ENCODE measurements around the gene AMPH. TPM values are rescaled to one million over a fixed set of nuclear protein-coding genes. Genes with fewer than 3 reads are reported as not detected.

AMPH gene
- total RNA-seq, 6 experiments from 2014 or later = 4.5 to 6.2 (median 5.8) TPM

DNA sequence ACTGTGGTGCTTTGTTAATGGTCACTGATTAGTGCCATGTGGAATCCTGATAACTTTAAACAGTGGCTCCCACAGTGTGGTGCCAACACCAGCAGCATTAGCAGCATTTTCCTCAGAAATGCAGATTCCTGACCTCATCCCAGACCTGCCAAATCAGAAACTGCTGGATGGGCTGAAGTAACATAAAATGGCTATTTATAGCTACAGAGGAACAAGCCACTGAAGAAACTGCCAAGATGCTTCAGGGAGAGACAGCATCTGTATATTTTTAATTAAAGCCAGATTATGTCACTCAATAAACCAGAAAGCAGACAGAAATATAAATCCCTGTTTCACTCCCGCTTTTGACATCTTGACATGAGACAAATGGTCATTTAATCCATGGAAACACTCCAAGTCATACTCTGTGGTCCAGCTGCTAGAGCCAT lies 178.5 kb downstream of the AMPH start:
- H3K36me3 Mint-ChIP-seq (ENCODE audit: low read depth) = no peaks in the 10 kb centered on the region
- TF ChIP-seq, protein P1, sequence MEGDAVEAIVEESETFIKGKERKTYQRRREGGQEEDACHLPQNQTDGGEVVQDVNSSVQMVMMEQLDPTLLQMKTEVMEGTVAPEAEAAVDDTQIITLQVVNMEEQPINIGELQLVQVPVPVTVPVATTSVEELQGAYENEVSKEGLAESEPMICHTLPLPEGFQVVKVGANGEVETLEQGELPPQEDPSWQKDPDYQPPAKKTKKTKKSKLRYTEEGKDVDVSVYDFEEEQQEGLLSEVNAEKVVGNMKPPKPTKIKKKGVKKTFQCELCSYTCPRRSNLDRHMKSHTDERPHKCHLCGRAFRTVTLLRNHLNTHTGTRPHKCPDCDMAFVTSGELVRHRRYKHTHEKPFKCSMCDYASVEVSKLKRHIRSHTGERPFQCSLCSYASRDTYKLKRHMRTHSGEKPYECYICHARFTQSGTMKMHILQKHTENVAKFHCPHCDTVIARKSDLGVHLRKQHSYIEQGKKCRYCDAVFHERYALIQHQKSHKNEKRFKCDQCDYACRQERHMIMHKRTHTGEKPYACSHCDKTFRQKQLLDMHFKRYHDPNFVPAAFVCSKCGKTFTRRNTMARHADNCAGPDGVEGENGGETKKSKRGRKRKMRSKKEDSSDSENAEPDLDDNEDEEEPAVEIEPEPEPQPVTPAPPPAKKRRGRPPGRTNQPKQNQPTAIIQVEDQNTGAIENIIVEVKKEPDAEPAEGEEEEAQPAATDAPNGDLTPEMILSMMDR (IDR thresholded peaks at IDR 0.05) = no peak
- no peak overlapping the region for H3K4me3 Mint-ChIP-seq
- no peak for DNase-seq
- H3K27ac Mint-ChIP-seq = no peak overlapping the region
- H3K9me3 Mint-ChIP-seq = no peaks in the 10 kb centered on the region; the same call in 1 of the 2 replicates
- peaks cover 36% of the 10 kb centered on the region for H3K4me1 Mint-ChIP-seq (ENCODE audit: low read depth)
- no peaks in the 10 kb centered on the region for H3K27me3 Mint-ChIP-seq (ENCODE audit: insufficient read depth)

DNA sequence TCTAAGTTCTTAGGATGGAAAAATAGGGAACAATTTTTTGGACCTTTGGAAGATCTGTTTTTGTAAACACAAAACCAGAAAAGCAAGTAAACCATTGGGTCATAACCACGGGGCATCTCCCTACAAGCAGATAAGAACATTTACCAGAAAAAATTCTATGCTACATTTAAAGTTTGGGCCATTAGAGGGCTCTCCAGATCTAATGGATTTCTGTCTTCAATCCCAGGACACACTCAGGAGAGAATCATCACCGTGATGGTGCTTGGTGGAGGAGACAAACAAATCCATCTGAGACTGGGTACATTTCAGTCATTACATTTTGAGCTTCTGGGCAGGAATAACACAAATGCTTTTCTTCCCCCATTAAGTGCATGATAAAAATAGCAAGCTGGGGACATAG lies 179.3 kb downstream of the AMPH start:
- no peak overlapping the region for H3K27ac Mint-ChIP-seq
- no peaks in the 10 kb centered on the region for H3K36me3 Mint-ChIP-seq (ENCODE audit: low read depth)
- H3K9me3 Mint-ChIP-seq = no peaks in the 10 kb centered on the region; the same call in 1 of the 2 replicates
- peak; percentile 50 for DNase-seq
- peaks cover 38% of the 10 kb centered on the region for H3K4me1 Mint-ChIP-seq (ENCODE audit: low read depth)
- H3K4me3 Mint-ChIP-seq = no peak overlapping the region
- H3K27me3 Mint-ChIP-seq (ENCODE audit: insufficient read depth) = no peaks in the 10 kb centered on the region
- TF ChIP-seq, protein P1 (IDR thresholded peaks at IDR 0.05) = peak; percentile 66

DNA sequence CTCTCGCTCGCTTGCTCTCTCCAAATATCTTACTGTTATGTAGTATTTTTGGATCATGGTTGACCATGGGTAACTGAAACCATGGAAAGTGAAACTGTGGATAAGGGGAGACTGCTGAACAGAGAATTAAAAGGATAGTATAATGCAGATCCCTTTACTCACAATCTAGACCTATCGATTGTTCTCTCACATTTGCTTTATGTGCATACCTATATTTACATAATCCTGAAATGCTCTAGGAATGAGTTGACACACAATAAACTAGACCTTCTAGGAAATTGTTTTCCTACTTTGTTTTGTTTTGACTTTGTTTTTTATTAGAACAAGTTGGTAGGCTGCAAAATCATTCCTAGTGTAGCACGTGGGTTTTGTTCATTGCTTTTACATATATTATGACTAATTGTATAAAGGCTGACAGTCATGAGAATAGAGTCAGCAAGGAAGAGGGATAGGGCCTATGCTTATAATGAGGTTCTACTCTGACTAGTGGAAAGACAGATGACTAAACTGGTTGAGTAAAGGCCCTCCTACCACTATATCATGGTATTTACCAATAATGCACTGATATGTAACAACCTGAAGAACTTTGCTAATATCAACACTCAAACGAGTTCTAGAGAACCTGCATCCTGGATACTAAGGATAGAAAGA lies 182.5 kb downstream of the AMPH start:
- H3K27ac Mint-ChIP-seq = no peak overlapping the region
- H3K36me3 Mint-ChIP-seq (ENCODE audit: low read depth) = no peaks in the 10 kb centered on the region
- no peaks in the 10 kb centered on the region for H3K27me3 Mint-ChIP-seq (ENCODE audit: insufficient read depth)
- H3K4me3 Mint-ChIP-seq = no peak overlapping the region
- TF ChIP-seq, protein P1 (IDR thresholded peaks at IDR 0.05) = no peak
- H3K9me3 Mint-ChIP-seq = no peaks in the 10 kb centered on the region
- DNase-seq = peak; percentile 20
- H3K4me1 Mint-ChIP-seq (ENCODE audit: low read depth) = peaks cover 38% of the 10 kb centered on the region

DNA sequence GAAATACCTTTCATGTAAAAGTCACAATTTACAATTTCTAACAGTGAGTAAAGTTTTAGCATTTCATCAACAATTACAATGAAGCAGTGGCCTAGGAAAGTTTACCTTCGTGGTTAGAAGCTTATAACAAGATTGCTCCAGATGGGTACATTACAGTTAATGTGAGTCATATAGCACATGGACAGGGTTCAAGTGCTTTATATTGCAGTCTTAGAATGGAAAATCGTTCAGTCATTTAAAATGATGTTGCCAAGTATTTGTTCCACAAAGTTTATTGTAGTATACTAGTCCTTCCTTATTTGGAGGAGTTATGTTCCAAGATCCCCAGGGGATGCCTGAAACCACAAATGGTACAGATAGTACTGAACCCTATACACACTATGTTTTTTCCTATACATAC lies 183.1 kb downstream of the AMPH start:
- Mint-ChIP-seq H3K36me3 (ENCODE audit: low read depth) (no peaks in the 10 kb centered on the region), H3K4me1 (ENCODE audit: low read depth) (peaks cover 34% of the 10 kb centered on the region), H3K4me3 (no peak overlapping the region), H3K27me3 (ENCODE audit: insufficient read depth) (no peaks in the 10 kb centered on the region), H3K27ac (no peak overlapping the region), H3K9me3 (no peaks in the 10 kb centered on the region)
- TF ChIP-seq, protein P1 (IDR thresholded peaks at IDR 0.05) = no peak
- no peak for DNase-seq

DNA sequence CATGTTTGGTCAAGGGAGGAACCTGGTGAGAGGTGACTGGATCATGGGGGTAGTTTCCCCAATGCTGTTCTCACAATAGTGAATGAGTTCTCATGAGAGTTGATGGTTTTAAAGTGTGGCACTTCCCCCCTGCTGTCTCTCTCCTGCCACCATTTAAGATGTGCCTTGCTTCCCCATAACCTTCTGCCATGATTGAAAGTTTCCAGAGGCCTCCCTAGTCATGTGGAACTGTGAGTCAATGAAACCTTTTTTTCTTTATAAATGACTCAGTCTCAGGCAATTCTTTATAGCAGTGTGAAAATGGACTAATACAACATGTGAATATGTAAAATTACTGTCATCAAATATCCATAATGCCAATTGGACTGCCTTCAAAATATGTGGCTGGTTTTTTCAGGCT lies 192.2 kb downstream of the AMPH start:
- H3K27ac Mint-ChIP-seq = no peak overlapping the region
- DNase-seq = no peak
- TF ChIP-seq, protein P1 (IDR thresholded peaks at IDR 0.05) = no peak
- no peaks in the 10 kb centered on the region for H3K36me3 Mint-ChIP-seq (ENCODE audit: low read depth)
- no peak overlapping the region for H3K4me3 Mint-ChIP-seq
- no peaks in the 10 kb centered on the region; the same call in 1 of the 2 replicates for H3K9me3 Mint-ChIP-seq
- H3K4me1 Mint-ChIP-seq (ENCODE audit: low read depth) = no peaks in the 10 kb centered on the region
- H3K27me3 Mint-ChIP-seq (ENCODE audit: insufficient read depth) = no peaks in the 10 kb centered on the region

Measured in HFFc6 (cell line).